NCI-H1694 (cell line): Measurements from ENCODE around the gene CXCL12.
A peak's percentile ranks its signal among the peaks of the same experiment; 100 is the strongest.

Experiments used
- DNase-seq: peaks from one replicate; lab custom pipeline; 2025; lab: John Stamatoyannopoulos, UW

The CXCL12 gene

GRCh38 chr10:44384601-44385025 lies 284 bp downstream of the CXCL12 start:
- DNase-seq: no peak

- DNase-seq: no peak
Measured at GRCh38 chr10:44383749-44384600, 922 bp downstream of the CXCL12 start.

- no peak for DNase-seq
Measured at GRCh38 chr10:44382981-44383748, 1.7 kb downstream of the CXCL12 start.

GRCh38 chr10:44382131-44382858 lies 2.6 kb downstream of the CXCL12 start:
- DNase-seq: no peak

- no peak for DNase-seq
Measured at GRCh38 chr10:44380829-44381600, 3.9 kb downstream of the CXCL12 start.

- no peak for DNase-seq
Measured at GRCh38 chr10:44379907-44380306, 5.0 kb downstream of the CXCL12 start.

GRCh38 chr10:44378626-44379025 lies 6.3 kb downstream of the CXCL12 start:
- DNase-seq: no peak

- no peak for DNase-seq
Measured at GRCh38 chr10:44377651-44378310, 7.1 kb downstream of the CXCL12 start.

- DNase-seq: peak; percentile 52
Measured at GRCh38 chr10:44376472-44377099, 8.3 kb downstream of the CXCL12 start.

- no peak for DNase-seq
Measured at GRCh38 chr10:44374155-44374554, 10.7 kb downstream of the CXCL12 start.

- DNase-seq: no peak
Measured at GRCh38 chr10:44373341-44373995, 11.4 kb downstream of the CXCL12 start.

GRCh38 chr10:44372181-44372580 lies 12.7 kb downstream of the CXCL12 start:
- DNase-seq: no peak

GRCh38 chr10:44370731-44371248 lies 14.1 kb downstream of the CXCL12 start:
- DNase-seq: no peak

- no peak for DNase-seq
Measured at GRCh38 chr10:44369854-44370253, 15.0 kb downstream of the CXCL12 start.

GRCh38 chr10:44369296-44369695 lies 15.6 kb downstream of the CXCL12 start:
- DNase-seq: no peak

GRCh38 chr10:44368637-44369036 lies 16.3 kb downstream of the CXCL12 start:
- DNase-seq: no peak

- no peak for DNase-seq
Measured at GRCh38 chr10:44366941-44367630, 17.8 kb downstream of the CXCL12 start.

- DNase-seq: no peak
Measured at GRCh38 chr10:44364566-44364965, 20.3 kb downstream of the CXCL12 start.

- no peak for DNase-seq
Measured at GRCh38 chr10:44363716-44364115, 21.2 kb downstream of the CXCL12 start.
